Right atrium auricular region (tissue), 2 donors: Measurements from ENCODE around the gene C1orf122. TPM values are rescaled to one million over a fixed set of nuclear protein-coding genes. Genes with fewer than 3 reads are reported as not detected.
A peak's percentile ranks its signal among the peaks of the same experiment; 100 is the strongest.

Experiments used
- DNase-seq: peaks from one replicate; pipeline ENCODE4 v3.0.0-alpha.2; 2019; ENCODE audit warnings: low spot score
- H3K27ac ChIP-seq, 2 donors: fragments of 200-600 bp; sonication (generic); 1 replicate in 1 of 2; 2 replicates in 1 of 2; pipeline ENCODE4 v1.5.1; 2016 to 2019
- H3K27me3 ChIP-seq, 2 donors: fragments of 200-600 bp; sonication (generic); one replicate each; pipeline versions ENCODE4 v1.5.1 to v1.6.0; 2017 to 2019
- H3K36me3 ChIP-seq: fragments of 200-600 bp; sonication (generic); one replicate; pipeline ENCODE4 v1.5.1; 2016
- H3K4me1 ChIP-seq, 2 donors: fragments of 200-600 bp; sonication (generic); one replicate each; pipeline versions ENCODE4 v1.5.1 to v1.6.0; 2017 to 2019
- H3K4me3 ChIP-seq, 2 donors: fragments of 200-600 bp; sonication (generic); 1 replicate in 1 of 2; 2 replicates in 1 of 2; pipeline ENCODE4 v1.5.1; 2017 to 2019; ENCODE audit warnings: mild to moderate bottlenecking in 1 of 2, moderate library complexity in 1 of 2
- H3K9me3 ChIP-seq, 2 donors: fragments of 200-600 bp; sonication (generic); one replicate each; pipeline ENCODE4 v1.5.1; 2019
- total RNA-seq, 2 donors: library from RNA; depleted of rRNA; stranded (reverse); fragments of >200 nt; gene quantifications; one replicate each; pipeline ENCODE4 v1.1.0, GENCODE V29; 2016
- TF ChIP-seq, protein P1 (sequence below), 2 donors: fragments of 200-600 bp; sonication (generic); IDR thresholded peaks; one replicate each; pipeline ENCODE4 v1.5.1; 2019; ENCODE audit warnings: antibody characterized with exemption in 2 of 2

The C1orf122 gene
- total RNA-seq, 2 donors from 2014 or later, result 71.5 to 89.3 TPM

DNA sequence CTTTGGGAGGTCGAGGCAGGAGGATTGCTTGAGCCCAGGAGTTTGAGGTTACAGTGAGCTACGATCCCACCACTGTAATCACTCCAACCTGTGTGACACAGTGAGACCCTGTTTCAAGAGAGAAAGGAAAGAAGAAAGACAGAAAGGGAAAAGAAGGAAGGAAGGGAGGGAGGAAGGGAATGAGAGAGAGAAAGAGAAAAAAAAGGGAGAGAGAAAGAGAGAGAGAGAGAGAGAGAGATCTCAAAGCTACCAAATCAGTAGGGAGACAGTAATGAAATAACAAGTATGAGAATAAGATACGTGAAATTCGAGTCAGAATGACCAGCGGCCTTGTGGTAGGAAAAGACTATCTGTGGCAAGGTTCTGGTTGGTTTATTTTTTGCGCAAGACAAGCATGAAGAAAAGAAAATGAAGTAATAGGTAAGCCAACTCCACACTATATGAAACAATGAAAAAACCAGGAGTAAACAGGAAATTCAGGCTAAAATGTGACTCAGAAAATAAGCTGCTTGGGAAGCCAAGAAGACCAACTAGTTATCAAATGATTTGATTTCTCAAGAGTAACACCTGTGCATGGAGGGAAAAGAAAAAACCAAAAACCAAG is 42.9 kb downstream of the C1orf122 start:
- Histone ChIP-seq H3K9me3 (no peaks in the 10 kb centered on the region), H3K36me3 (peaks cover 3% of the 10 kb centered on the region), H3K4me3 (no peak overlapping the region), H3K27me3 (no peaks in the 10 kb centered on the region), H3K4me1 (peaks cover 0 to 37% of the 10 kb centered on the region in 2 donors), H3K27ac (peak overlapping the region in 1 of 2 donors; percentile 3)
- DNase-seq, result no peak
- TF ChIP-seq, protein P1, sequence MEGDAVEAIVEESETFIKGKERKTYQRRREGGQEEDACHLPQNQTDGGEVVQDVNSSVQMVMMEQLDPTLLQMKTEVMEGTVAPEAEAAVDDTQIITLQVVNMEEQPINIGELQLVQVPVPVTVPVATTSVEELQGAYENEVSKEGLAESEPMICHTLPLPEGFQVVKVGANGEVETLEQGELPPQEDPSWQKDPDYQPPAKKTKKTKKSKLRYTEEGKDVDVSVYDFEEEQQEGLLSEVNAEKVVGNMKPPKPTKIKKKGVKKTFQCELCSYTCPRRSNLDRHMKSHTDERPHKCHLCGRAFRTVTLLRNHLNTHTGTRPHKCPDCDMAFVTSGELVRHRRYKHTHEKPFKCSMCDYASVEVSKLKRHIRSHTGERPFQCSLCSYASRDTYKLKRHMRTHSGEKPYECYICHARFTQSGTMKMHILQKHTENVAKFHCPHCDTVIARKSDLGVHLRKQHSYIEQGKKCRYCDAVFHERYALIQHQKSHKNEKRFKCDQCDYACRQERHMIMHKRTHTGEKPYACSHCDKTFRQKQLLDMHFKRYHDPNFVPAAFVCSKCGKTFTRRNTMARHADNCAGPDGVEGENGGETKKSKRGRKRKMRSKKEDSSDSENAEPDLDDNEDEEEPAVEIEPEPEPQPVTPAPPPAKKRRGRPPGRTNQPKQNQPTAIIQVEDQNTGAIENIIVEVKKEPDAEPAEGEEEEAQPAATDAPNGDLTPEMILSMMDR (IDR thresholded peaks at IDR 0.05), result no peak

- Histone ChIP-seq H3K4me1 (peaks cover 0 to 41% of the 10 kb centered on the region in 2 donors), H3K9me3 (no peaks in the 10 kb centered on the region), H3K27ac (peak overlapping the region in 1 of 2 donors; percentile 3), H3K4me3 (no peak overlapping the region), H3K27me3 (no peaks in the 10 kb centered on the region), H3K36me3 (peaks cover 3% of the 10 kb centered on the region)
- no peak for DNase-seq
- TF ChIP-seq, protein P1 (IDR thresholded peaks at IDR 0.05), result no peak
Observed at GRCh38 chr1:37851262-37851661, 43.7 kb downstream of the C1orf122 start.

GRCh38 chr1:37851782-37852210 is 44.2 kb downstream of the C1orf122 start:
- Histone ChIP-seq H3K4me3 (no peak overlapping the region), H3K36me3 (peaks cover 6% of the 10 kb centered on the region), H3K27ac (no peak overlapping the region), H3K9me3 (no peaks in the 10 kb centered on the region), H3K27me3 (no peaks in the 10 kb centered on the region), H3K4me1 (peaks cover 0 to 40% of the 10 kb centered on the region in 2 donors)
- TF ChIP-seq, protein P1 (IDR thresholded peaks at IDR 0.05), result no peak
- DNase-seq, result no peak

DNA sequence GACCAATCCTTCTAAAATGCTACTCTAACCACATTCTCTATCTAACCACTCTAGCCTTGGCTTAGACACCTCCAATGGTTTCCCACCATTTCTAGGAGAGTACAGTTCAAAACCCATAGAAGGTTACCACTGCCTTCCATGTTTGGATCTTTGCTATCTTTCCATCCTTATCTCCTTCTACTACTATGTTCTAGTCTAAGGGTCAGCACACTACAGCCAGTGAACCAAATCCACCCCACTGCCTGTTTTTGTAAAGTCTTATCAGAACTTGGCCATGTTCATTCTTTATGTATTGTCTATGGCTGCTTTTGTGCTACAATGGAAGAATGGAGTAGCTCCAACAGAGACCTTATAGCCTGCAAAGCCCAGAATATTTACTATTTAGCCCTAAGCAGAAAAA is 45.6 kb downstream of the C1orf122 start:
- no peak overlapping the region for H3K4me3 ChIP-seq
- no peaks in the 10 kb centered on the region for H3K27me3 ChIP-seq
- peaks cover 0 to 38% of the 10 kb centered on the region in 2 donors for H3K4me1 ChIP-seq
- H3K9me3 ChIP-seq, result no peaks in the 10 kb centered on the region
- no peak for DNase-seq
- no peak overlapping the region for H3K27ac ChIP-seq
- H3K36me3 ChIP-seq, result peaks cover 11% of the 10 kb centered on the region
- TF ChIP-seq, protein P1 (IDR thresholded peaks at IDR 0.05), result no peak

DNA sequence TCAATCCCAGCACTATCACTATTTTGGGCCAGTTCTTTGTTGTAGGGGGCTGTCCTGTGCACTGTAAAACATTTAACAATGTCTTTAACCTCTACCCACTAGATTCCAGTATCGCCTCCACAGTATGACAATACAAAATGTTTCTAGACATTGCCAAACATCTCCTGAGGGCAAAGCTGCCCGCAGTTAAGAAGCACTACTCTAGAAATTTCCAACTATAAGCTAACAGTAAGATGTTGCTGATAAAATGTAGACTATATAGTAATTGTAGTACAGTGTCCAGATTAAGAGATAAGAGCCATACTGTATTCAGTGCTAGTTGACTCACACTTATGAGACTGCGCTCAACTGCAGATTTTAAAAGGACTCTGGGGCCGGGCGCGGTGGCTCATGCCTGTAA is 46.8 kb downstream of the C1orf122 start:
- peaks cover 11% of the 10 kb centered on the region for H3K36me3 ChIP-seq
- no peak overlapping the region for H3K4me3 ChIP-seq
- H3K9me3 ChIP-seq, result no peaks in the 10 kb centered on the region
- no peaks in the 10 kb centered on the region for H3K27me3 ChIP-seq
- no peak for DNase-seq
- TF ChIP-seq, protein P1 (IDR thresholded peaks at IDR 0.05), result no peak
- H3K4me1 ChIP-seq, result peaks cover 0 to 48% of the 10 kb centered on the region in 2 donors
- no peak overlapping the region for H3K27ac ChIP-seq

Other genes with a start within 250 kb of the C1orf122 start
- 10 to 100 TPM; 15.4 to 22.2 TPM for gene GNL2, start 211.9 kb upstream of the C1orf122 start, total RNA-seq
- gene RSPO1, start 172.9 kb upstream of the C1orf122 start, total RNA-seq, result 1 to 10 TPM; 6.3 to 9.1 TPM
- gene CDCA8, start 115.3 kb upstream of the C1orf122 start, total RNA-seq, result under 1 TPM; 0.48 to 0.55 TPM
- under 1 TPM in 1 of 2 donors, not detected in 1; 0.22 TPM for gene EPHA10, start 42.7 kb upstream of the C1orf122 start, total RNA-seq
- gene MANEAL, start 13.9 kb upstream of the C1orf122 start, total RNA-seq, result 1 to 10 TPM in 1 of 2 donors, under 1 TPM in 1; 0.67 to 1.0 TPM
- 1 to 10 TPM; 6.1 to 8.6 TPM for gene YRDC, start 418 bp downstream of the C1orf122 start, total RNA-seq
- 1 to 10 TPM; 2.3 to 4.8 TPM for gene MTF1, start 51.8 kb downstream of the C1orf122 start, total RNA-seq
- 10 to 100 TPM; 13.2 to 16.7 TPM for gene INPP5B, start 139.3 kb downstream of the C1orf122 start, total RNA-seq
- gene SF3A3, start 182.2 kb downstream of the C1orf122 start, total RNA-seq, result 10 to 100 TPM; 20.4 to 22.1 TPM
- 10 to 100 TPM in 1 of 2 donors, 1 to 10 TPM in 1; 8.0 to 16.0 TPM for gene FHL3, start 197.7 kb downstream of the C1orf122 start, total RNA-seq
- gene UTP11, start 204.9 kb downstream of the C1orf122 start, total RNA-seq, result 10 to 100 TPM; 29.2 to 53.7 TPM
- not detected for gene POU3F1, start 239.0 kb downstream of the C1orf122 start, total RNA-seq